Activated naive CD8-positive, alpha-beta T cell treated with anti-CD3 and anti-CD28 coated beads, Interleukin-2, amount 10 ng/mL, durations not matched to agents 7 days and 5 days (primary cell): Measurements from ENCODE around the gene DHRS2. TPM values are rescaled to one million over a fixed set of nuclear protein-coding genes. Genes with fewer than 3 reads are reported as not detected.
A peak's percentile ranks its signal among the peaks of the same experiment; 100 is the strongest.
"Not testable (repeated sequence)": the region's sequence is repeated elsewhere in the genome, so short reads cannot be mapped to it uniquely, and the experiment has no call there.

ENCODE experiments used
- ATAC-seq: fragments of 150-1000 bp; cut with Tn5 transposase; one replicate; pipeline ENCODE4 v1.10.0; 2021; ENCODE audit warnings: low read depth, moderate library complexity
- POLR2A ChIA-PET: fragments of 350-600 bp; sonication (Branson Sonifier 250); formaldehyde crosslinking; loops from one replicate; lab custom pipeline; 2021; ENCODE audit warnings: antibody characterized with exemption; lab: Charles Lee
- DNase-seq: peaks from one replicate; pipeline ENCODE4 v3.0.0; 2021
- H3K27ac Mint-ChIP-seq: one replicate; pipeline ENCODE4 v1.8.0; 2022; ENCODE audit warnings: mild to moderate bottlenecking, mixed read lengths
- H3K27me3 Mint-ChIP-seq: one replicate; pipeline ENCODE4 v1.8.0; 2022; ENCODE audit warnings: mild to moderate bottlenecking, moderate library complexity, mixed read lengths
- H3K36me3 Mint-ChIP-seq: one replicate; pipeline ENCODE4 v1.8.0; 2021; ENCODE audit warnings: mild to moderate bottlenecking, mixed read lengths
- H3K4me1 Mint-ChIP-seq: one replicate; pipeline ENCODE4 v1.8.0; 2021; ENCODE audit warnings: mixed read lengths
- H3K4me3 Mint-ChIP-seq: one replicate; pipeline ENCODE4 v1.8.0; 2022; ENCODE audit warnings: mild to moderate bottlenecking, moderate library complexity, mixed read lengths
- H3K9me3 Mint-ChIP-seq: one replicate; pipeline ENCODE4 v1.8.0; 2021; ENCODE audit warnings: mixed read lengths
- total RNA-seq, 2 experiments: library from RNA; stranded (reverse); gene quantifications; one replicate each; pipeline ENCODE4 v1.2.3, GENCODE V29; 2021

Gene DHRS2, protein sequence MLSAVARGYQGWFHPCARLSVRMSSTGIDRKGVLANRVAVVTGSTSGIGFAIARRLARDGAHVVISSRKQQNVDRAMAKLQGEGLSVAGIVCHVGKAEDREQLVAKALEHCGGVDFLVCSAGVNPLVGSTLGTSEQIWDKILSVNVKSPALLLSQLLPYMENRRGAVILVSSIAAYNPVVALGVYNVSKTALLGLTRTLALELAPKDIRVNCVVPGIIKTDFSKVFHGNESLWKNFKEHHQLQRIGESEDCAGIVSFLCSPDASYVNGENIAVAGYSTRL
- under 1 TPM in 1 of 2 experiments, not detected in 1; 0.17 TPM for total RNA-seq

DNA sequence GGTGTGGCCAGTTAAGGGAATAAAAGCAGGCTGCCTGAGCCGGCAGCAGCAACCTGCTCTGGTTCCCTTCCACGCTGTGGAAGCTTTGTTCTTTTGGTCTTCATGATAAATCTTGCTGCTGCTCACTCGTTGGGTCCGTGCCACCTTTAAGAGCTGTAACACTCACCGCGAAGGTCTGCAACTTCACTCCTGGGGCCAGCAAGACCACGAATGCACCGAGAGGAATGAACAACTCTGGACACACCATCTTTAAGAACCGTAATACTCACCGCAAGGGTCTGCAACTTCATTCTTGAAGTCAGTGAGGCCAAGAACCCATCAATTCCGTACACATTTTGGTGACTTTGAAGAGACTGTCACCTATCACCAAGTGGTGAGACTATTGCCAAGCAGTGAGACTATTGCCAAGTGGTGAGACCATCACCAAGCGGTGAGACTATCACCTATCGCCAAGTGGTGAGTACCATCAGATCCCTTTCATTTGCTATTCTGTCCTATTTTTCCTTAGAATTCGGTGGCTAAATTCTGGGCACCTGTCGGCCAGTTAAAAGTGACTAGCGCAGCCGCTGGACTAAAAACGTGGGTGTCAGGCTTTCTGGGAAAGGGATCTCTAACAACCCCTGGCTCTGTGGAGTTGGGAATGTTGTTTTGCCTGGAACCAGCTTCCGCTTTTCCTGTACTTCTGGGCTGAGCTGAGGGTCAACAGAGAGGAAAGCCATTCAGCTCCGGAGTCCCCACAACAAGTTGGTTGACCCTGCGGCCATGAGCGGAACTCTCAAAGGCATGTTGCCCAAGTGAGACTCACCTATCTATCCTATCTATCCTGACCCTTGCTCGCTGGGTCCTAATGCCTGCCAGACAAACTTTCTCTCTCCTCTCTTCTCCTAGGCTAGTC, at the start of gene DHRS2:
Gene DHRS2 (plus strand): TSS at position 48 of the 895 bp plus-strand sequence. CDS start 2,501 bp downstream, outside the sequence.
- peaks cover 3% of the 10 kb centered on the region for H3K4me1 Mint-ChIP-seq
- POLR2A ChIA-PET: no interaction called here
- DNase-seq: no peak
- H3K4me3 Mint-ChIP-seq: no peak within 1 kb of the TSS
- no peaks in the 10 kb centered on the region for H3K9me3 Mint-ChIP-seq
- no peaks in the 10 kb centered on the region for H3K36me3 Mint-ChIP-seq
- peaks cover 5% of the 10 kb centered on the region for H3K27me3 Mint-ChIP-seq
- ATAC-seq: no peak
- H3K27ac Mint-ChIP-seq: no peak within 1 kb of the TSS

DNA sequence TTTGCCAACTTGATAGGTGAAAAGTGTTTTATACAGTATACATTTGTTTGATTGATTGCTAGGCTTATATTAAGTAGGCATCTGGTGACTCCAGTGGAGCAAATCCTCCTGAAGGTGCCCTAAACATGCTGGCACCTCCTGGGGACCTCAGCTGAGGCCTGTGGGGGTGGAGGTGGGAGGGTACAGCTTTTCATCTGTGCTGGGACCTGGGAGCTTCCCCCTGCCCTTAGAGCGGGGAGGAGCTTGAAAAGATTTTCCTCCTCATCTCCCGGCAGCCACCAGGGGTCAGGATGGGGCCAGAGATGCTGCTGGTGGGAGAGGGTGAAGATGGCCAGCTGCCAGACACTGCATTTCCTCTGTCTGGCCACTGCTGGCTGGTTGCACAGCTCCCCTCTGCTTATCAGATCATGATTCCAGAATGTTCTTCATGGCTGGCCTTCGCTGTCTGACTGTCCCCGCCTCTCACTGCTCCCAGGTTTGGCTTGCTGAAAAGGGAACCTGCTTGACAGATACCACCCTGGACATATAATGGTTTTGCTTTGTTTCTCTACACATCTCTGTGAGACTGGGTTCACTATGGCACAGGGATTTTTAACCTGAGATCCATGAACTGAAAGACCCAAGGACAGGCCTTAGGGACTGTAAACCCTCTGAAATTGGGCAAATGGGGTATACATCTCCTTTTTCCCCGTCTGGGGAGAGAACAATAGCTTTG, 47.1 kb upstream of the DHRS2 start:
- H3K27ac Mint-ChIP-seq: no peak overlapping the region
- no peak overlapping the region for H3K4me3 Mint-ChIP-seq
- DNase-seq: peak; percentile 83
- H3K9me3 Mint-ChIP-seq: no peaks in the 10 kb centered on the region
- ATAC-seq: peak; percentile 99
- no peaks in the 10 kb centered on the region for H3K36me3 Mint-ChIP-seq
- peaks cover 10% of the 10 kb centered on the region for H3K27me3 Mint-ChIP-seq
- peaks cover 4% of the 10 kb centered on the region for H3K4me1 Mint-ChIP-seq
- POLR2A ChIA-PET: interaction anchor here (0.6 to 1.1 kb wide), 5 partner anchors 10 to 364 kb away, joined by 3 to 4 read pairs (median 3); partner anchors contain the start of genes AP1G2 and DHRS4

DNA sequence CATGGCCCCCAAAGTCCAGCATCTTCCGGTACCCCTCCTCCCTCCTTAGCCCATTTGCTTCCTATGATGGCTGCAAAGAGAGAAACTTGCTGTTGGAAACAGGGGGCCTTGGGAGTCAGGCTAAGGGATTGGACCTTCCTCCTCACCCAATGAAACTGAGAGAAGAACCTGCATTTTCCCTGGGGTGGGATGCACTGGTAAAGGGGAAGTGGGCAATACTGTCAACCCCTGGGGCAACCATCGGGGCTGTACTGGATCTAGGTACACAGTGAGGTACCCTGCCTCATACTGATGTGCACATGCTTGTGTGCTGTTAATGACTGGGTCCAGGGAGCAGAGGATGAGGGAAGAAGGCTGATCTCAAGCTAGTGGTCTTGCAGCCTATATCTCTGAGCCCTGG, 46.6 kb upstream of the DHRS2 start:
- peaks cover 10% of the 10 kb centered on the region for H3K27me3 Mint-ChIP-seq
- no peak for DNase-seq
- no peak for ATAC-seq
- H3K4me3 Mint-ChIP-seq: no peak overlapping the region
- no peak overlapping the region for H3K27ac Mint-ChIP-seq
- POLR2A ChIA-PET: interaction anchor here (0.9 to 1.1 kb wide), 3 partner anchors 42 to 363 kb away, joined by 3 to 4 read pairs (median 3); partner anchors contain the start of gene DHRS4
- no peaks in the 10 kb centered on the region for H3K9me3 Mint-ChIP-seq
- peaks cover 4% of the 10 kb centered on the region for H3K4me1 Mint-ChIP-seq
- H3K36me3 Mint-ChIP-seq: no peaks in the 10 kb centered on the region

DNA sequence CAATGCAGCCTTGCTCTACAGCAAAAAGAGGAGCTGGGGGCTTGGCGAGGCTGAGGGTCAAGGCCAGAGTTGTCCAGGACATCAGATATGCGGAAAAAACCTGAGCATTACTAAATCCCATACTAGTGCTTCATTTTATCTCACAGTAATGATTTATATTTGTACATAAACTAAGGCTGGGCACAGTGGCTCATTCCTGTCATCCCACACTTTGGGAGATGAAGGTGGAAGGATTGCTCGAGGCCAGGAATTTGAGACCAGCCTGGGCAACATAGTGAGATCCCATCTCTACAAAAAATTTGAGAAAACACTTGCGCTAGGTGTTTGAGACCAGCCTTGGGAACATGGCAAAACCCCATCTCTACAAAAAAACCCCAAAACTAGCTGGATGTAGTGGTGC, 46.0 kb upstream of the DHRS2 start:
- no peak overlapping the region for H3K27ac Mint-ChIP-seq
- H3K36me3 Mint-ChIP-seq: no peaks in the 10 kb centered on the region
- peaks cover 10% of the 10 kb centered on the region for H3K27me3 Mint-ChIP-seq
- H3K9me3 Mint-ChIP-seq: no peaks in the 10 kb centered on the region
- POLR2A ChIA-PET: no interaction called here
- DNase-seq (no peak), ATAC-seq (no peak)
- H3K4me3 Mint-ChIP-seq: no peak overlapping the region
- H3K4me1 Mint-ChIP-seq: peaks cover 4% of the 10 kb centered on the region

DNA sequence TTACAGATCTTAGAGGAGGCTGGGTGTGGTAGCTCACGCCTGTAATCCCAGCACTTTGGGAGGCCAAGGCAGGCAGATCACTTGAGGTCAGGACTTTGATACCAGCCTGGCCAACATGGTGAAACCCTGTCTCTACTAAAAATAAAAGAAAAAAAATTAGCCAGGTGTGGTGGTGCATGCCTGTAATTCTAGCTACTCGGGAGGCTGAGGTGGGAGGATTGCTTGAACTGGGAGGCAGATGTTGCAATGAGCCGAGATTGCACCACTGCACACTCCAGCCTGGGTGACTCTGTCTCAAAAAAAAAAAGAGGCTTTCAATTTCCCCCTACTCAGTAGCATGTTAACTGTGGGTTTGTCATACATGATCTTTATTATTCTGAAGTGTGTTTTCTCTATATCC, 42.0 kb upstream of the DHRS2 start:
- H3K27ac Mint-ChIP-seq, POLR2A ChIA-PET, ATAC-seq, H3K36me3 Mint-ChIP-seq, H3K4me3 Mint-ChIP-seq, H3K9me3 Mint-ChIP-seq, H3K4me1 Mint-ChIP-seq, H3K27me3 Mint-ChIP-seq, DNase-seq: not testable (repeated sequence)

DNA sequence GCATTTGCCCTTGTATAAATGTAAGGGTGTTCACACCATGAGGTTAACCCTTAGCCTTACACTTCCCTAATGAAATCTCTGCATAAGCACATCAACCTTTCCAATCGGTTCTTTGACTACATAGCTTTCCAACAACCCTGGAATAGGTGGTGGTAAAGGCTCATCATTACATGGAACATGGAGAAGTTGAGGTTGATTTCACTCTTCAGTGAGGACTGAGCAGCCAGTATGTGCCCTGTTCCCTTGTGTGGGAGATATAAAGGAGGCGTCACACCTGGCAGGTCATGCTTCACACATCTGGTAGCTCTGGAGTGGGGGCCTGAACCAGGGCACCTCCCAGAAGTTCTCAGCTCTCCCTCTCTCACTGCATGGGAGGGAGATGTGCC, 35.8 kb upstream of the DHRS2 start:
- H3K36me3 Mint-ChIP-seq: no peaks in the 10 kb centered on the region
- H3K27ac Mint-ChIP-seq: no peak overlapping the region
- H3K27me3 Mint-ChIP-seq: peaks cover 3% of the 10 kb centered on the region
- ATAC-seq: no peak
- H3K4me1 Mint-ChIP-seq: no peaks in the 10 kb centered on the region
- DNase-seq: no peak
- no peak overlapping the region for H3K4me3 Mint-ChIP-seq
- no peaks in the 10 kb centered on the region for H3K9me3 Mint-ChIP-seq
- POLR2A ChIA-PET: interaction anchor here (2.7 kb wide), 1 partner anchor 10 kb away, joined by 7 read pairs; no protein-coding TSS in a partner anchor

DNA sequence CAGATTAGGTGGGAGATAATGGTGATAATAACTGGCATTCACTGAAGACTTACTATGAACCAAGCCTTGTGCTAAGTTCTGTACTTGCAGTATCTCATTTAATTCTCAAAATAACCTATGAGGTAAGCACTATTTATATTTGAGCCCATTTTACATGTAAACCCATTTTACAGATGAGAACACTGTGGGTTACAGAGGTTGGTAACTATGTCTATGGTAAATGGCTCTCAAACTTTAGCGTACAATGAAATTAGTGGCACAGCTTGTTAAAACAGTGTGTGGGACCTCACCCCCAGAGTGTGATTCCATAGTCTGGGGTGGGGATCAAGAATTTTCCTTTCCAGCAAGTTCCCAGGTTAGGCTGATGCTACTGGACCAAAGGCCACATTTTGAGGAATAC, 35.4 kb upstream of the DHRS2 start:
- POLR2A ChIA-PET: interaction anchor here (2.7 kb wide), 1 partner anchor 10 kb away, joined by 7 read pairs; no protein-coding TSS in a partner anchor
- Mint-ChIP-seq H3K4me1 (peaks cover 3% of the 10 kb centered on the region), H3K9me3 (no peaks in the 10 kb centered on the region), H3K36me3 (no peaks in the 10 kb centered on the region), H3K27ac (no peak overlapping the region), H3K27me3 (peaks cover 3% of the 10 kb centered on the region), H3K4me3 (no peak overlapping the region)
- DNase-seq (no peak), ATAC-seq (no peak)

DNA sequence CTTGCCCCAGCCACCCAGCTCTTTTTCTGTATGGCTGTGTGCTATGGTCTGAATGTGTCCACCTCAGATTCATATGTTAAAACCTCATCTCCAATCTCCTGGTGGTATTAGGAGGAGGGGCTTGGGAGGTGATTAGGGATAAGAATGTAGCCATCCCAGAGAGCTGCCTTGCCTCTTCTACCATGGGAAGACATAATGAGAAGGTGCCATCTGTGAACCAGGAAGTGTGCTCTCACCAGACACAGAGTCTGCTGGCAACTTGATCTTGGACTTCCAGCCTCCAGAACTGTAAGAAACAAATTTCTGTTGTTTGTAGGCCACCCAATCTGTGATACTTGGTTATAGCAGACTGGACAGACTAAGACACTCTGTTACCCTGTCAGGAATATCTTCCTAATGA, 34.7 kb upstream of the DHRS2 start:
- H3K9me3 Mint-ChIP-seq: no peaks in the 10 kb centered on the region
- POLR2A ChIA-PET: interaction anchor here (2.7 kb wide), 1 partner anchor 9 kb away, joined by 7 read pairs; no protein-coding TSS in a partner anchor
- peaks cover 8% of the 10 kb centered on the region for H3K4me1 Mint-ChIP-seq
- peaks cover 3% of the 10 kb centered on the region for H3K27me3 Mint-ChIP-seq
- no peaks in the 10 kb centered on the region for H3K36me3 Mint-ChIP-seq
- no peak overlapping the region for H3K4me3 Mint-ChIP-seq
- DNase-seq (no peak), ATAC-seq (no peak)
- H3K27ac Mint-ChIP-seq: no peak overlapping the region

DNA sequence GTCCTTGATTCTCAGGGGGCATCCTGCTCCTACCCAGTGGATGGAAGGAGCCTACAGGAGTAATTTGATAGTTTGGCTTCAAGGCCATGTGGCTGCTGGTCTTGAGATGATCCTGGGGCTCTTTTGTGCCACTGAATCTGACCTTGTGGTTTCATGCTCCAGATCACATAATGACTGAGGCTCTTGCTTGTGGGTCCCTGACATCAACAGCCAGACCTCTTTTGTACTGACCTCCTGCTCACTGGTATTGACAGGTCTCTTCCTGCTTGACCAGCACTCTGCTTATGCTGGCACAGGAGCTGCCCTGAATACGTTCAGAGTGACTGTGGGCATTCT, 34.4 kb upstream of the DHRS2 start:
- DNase-seq: no peak
- Mint-ChIP-seq H3K27ac (no peak overlapping the region), H3K9me3 (no peaks in the 10 kb centered on the region), H3K4me3 (no peak overlapping the region), H3K27me3 (peaks cover 2% of the 10 kb centered on the region), H3K36me3 (no peaks in the 10 kb centered on the region), H3K4me1 (peaks cover 10% of the 10 kb centered on the region)
- POLR2A ChIA-PET: no interaction called here
- no peak for ATAC-seq

DNA sequence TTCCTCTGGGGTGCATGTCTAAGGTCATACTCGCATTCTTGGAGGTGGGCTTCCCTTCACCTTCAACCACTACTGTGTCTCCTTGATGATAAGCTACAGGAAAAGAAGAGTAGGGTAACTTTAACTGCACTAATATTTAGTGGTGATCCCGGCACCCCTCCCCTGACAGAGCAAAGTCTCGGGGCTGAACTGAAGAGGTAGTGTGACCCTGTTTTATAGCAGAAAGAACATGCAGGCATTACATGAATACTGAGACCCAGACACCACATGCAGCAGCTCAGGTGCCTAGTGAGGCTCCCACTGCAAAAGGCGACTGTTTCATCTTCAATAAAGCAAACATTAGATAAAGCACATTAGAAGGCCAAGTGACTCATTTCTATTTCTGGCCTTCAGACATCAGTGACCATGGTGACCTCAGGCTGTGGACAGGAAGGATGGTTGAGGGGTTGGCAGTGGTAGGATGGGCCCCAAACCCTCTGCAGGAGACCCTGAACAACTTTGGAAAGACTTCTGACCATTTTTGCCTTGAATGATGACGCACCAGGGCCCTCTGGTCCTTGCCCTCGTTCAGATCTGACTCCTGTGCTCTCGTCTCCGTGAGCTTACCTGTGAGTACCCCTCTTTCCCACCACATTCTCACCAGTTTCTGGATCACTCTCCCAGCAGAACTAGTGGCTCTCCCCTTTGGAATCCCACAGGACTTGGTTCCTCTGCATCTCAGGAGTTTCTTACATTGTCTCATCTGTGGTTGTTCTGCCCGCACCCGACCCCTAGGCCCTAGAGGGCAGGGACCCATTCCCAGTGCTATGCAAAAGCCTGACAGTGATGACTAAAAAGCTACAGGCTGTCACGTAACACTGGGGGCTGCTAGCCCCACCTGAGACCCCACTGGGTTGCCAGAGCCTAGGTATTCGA, 33.7 kb upstream of the DHRS2 start:
- peaks cover 12% of the 10 kb centered on the region for H3K4me1 Mint-ChIP-seq
- H3K4me3 Mint-ChIP-seq: no peak overlapping the region
- DNase-seq: no peak
- H3K9me3 Mint-ChIP-seq: no peaks in the 10 kb centered on the region
- ATAC-seq: no peak
- H3K36me3 Mint-ChIP-seq: no peaks in the 10 kb centered on the region
- H3K27ac Mint-ChIP-seq: no peak overlapping the region
- no peaks in the 10 kb centered on the region for H3K27me3 Mint-ChIP-seq
- POLR2A ChIA-PET: no interaction called here

DNA sequence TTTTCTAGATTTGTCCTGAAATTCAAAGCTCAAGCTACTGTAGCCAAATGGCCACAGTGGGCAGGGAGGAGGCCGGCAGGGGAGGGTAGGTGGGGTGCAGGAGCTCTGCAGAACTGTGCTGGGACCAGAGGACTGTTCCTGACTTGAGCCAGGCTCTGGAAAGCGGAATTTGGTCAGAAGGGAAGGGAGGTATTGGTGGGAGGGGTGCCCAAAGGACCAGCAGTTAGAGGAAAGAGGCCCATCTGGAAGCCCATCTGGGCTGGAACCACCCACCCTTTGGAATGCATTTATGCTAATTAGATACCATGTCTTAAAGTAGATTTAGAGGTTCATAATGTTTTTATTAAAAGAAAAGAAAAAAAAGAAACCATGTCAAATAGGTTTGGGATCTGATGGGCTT, 33.1 kb upstream of the DHRS2 start:
- Mint-ChIP-seq H3K4me3 (no peak overlapping the region), H3K9me3 (no peaks in the 10 kb centered on the region), H3K4me1 (peaks cover 12% of the 10 kb centered on the region), H3K27ac (no peak overlapping the region), H3K27me3 (no peaks in the 10 kb centered on the region), H3K36me3 (no peaks in the 10 kb centered on the region)
- POLR2A ChIA-PET: no interaction called here
- ATAC-seq: no peak
- DNase-seq: no peak

DNA sequence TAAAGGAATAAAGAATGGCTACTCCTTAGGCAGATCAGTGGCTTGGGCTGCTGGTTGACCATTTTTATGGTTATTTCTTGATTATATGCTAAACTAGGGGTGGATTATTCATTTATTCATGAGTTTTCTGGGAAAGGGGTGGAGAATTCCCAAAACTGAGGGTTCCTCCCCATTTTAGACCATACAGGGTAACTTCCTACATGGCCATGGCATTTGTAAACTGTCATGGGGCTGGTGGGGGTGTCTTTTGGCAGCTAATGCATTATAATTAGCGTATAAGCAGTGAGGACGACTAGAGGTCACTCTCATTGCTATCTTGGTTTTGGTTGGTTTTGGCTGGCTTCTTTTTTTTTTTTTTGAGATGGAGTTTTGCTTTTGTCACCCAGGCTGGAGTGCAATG, 32.0 kb upstream of the DHRS2 start:
- H3K27ac Mint-ChIP-seq: no peak overlapping the region
- H3K4me1 Mint-ChIP-seq: peaks cover 18% of the 10 kb centered on the region
- POLR2A ChIA-PET: no interaction called here
- peaks cover 6% of the 10 kb centered on the region for H3K36me3 Mint-ChIP-seq
- no peak for DNase-seq
- ATAC-seq: no peak
- H3K4me3 Mint-ChIP-seq: no peak overlapping the region
- peaks cover 6% of the 10 kb centered on the region for H3K9me3 Mint-ChIP-seq
- H3K27me3 Mint-ChIP-seq: no peaks in the 10 kb centered on the region
